ENCODE results near the gene PWWP2B. TPM values are rescaled to one million over a fixed set of nuclear protein-coding genes. Genes with fewer than 3 reads are reported as not detected.
A peak's percentile ranks its signal among the peaks of the same experiment; 100 is the strongest.

PWWP2B gene
- total and polyA plus RNA-seq, 11 donors = 10.5 to 23.5 (median 15.3) TPM

GRCh38 chr10:132439424-132440163 lies 42.6 kb downstream of the PWWP2B start:
- WGBS, 4 donors = 96 to 99% (median 97%) methylated on average over 16 to 18 of the region's 18 CpGs
- intact Hi-C loops (cut with DNase I) = no loop called here
- H3K27ac ChIP-seq = no peak overlapping the region

DNA sequence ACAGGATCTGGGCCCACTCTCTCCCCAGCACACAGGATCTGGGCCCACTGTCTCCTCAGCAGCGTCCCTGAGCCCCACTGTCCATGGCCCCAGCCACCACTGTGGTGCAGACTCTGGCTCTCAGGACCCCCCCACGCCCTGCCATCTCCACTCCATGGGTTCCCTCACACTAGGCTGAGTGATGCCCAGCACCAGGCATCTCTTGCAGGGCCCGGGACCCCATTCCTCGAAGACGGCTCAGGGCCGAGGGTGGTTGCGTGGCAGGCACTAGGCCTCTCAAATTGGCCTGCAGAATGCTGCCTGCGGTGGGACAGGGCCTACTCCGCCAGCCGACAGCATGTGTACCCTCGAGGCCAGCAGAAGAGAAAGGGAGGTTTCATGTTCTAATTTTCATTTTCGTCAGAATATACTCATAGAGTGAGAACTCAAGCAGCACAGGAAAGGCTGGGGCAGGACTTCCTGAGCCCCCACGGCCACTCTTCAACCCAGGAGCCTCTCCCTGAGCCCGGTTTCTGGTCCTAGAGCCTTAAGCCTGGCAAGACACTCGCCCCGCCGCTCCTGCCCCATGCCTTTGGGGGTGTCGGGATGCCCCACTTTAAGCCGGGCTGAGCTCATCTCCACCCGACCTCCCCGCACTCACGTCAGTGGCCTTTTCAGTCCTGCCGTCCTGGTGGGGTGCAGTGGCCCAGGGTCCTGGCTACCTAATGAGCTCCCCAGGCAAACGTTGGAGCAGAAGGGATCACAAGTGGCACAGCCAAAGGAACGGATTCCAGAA lies 44.0 kb downstream of the PWWP2B start:
- Histone ChIP-seq H3K9me3 (no peaks in the 10 kb centered on the region), H3K27ac (no peak overlapping the region), H3K4me1 (peaks cover 0 to 30% (median 0%) of the 10 kb centered on the region in 12 donors), H3K4me3 (no peak overlapping the region), H3K27me3 (no peaks in the 10 kb centered on the region), H3K36me3 (no peaks in the 10 kb centered on the region)
- intact Hi-C loops (cut with DNase I) = no loop called here
- no peak for TF ChIP-seq CTCF (IDR thresholded peaks at IDR 0.05)
- TF ChIP-seq POLR2A (IDR thresholded peaks at IDR 0.05) = no peak
- no peak for ATAC-seq
- no peak for DNase-seq
- WGBS, 4 donors = 88 to 93% (median 91%) methylated on average over 24 to 25 of the region's 25 CpGs

More at GRCh38 chr10:132439424-132440163, 42.6 kb downstream of the PWWP2B start:
- H3K9me3 ChIP-seq = no peaks in the 10 kb centered on the region
- no peaks in the 10 kb centered on the region for H3K36me3 ChIP-seq
- DNase-seq (peak in 1 of 5 donors; percentile 46), ATAC-seq (no peak)
- H3K4me1 ChIP-seq = peaks cover 0 to 19% (median 0%) of the 10 kb centered on the region in 12 donors
- TF ChIP-seq CTCF (IDR thresholded peaks at IDR 0.05) (no peak), POLR2A (IDR thresholded peaks at IDR 0.05) (no peak)
- H3K27me3 ChIP-seq = no peaks in the 10 kb centered on the region
- H3K4me3 ChIP-seq = no peak overlapping the region

- ATAC-seq = no peak
- peak in 1 of 5 donors; percentile 43 for DNase-seq
- Histone ChIP-seq H3K27ac (no peak overlapping the region), H3K4me3 (no peak overlapping the region), H3K27me3 (no peaks in the 10 kb centered on the region), H3K4me1 (peaks cover 0 to 40% (median 4%) of the 10 kb centered on the region in 12 donors), H3K9me3 (no peaks in the 10 kb centered on the region), H3K36me3 (no peaks in the 10 kb centered on the region)
- intact Hi-C loops (cut with DNase I) = no loop called here
- 90 to 91% (median 91%) methylated on average over 22 of the region's 22 CpGs for WGBS, 4 donors
- TF ChIP-seq CTCF (IDR thresholded peaks at IDR 0.05) (no peak), POLR2A (IDR thresholded peaks at IDR 0.05) (no peak)
Observed at GRCh38 chr10:132441818-132442524, 45.0 kb downstream of the PWWP2B start.

GRCh38 chr10:132442636-132443035 lies 45.6 kb downstream of the PWWP2B start:
- intact Hi-C loops (cut with DNase I) = no loop called here
- no peak overlapping the region for H3K4me3 ChIP-seq
- no peaks in the 10 kb centered on the region for H3K9me3 ChIP-seq
- no peak for TF ChIP-seq POLR2A (IDR thresholded peaks at IDR 0.05)
- ATAC-seq (no peak), DNase-seq (no peak)
- no peak overlapping the region for H3K27ac ChIP-seq
- no peaks in the 10 kb centered on the region for H3K36me3 ChIP-seq
- 80 to 84% (median 80%) methylated on average over 9 to 10 of the region's 10 CpGs for WGBS, 4 donors
- H3K4me1 ChIP-seq = peaks cover 0 to 47% (median 7%) of the 10 kb centered on the region in 12 donors
- no peaks in the 10 kb centered on the region for H3K27me3 ChIP-seq

Data from heart left ventricle (tissue), 16 donors.